DMS79 (cell line): Measurements from ENCODE around the gene TFAP2D.

Source experiments
- DNase-seq: peaks from one replicate; lab custom pipeline; 2025; lab: John Stamatoyannopoulos, UW

The TFAP2D gene

DNA sequence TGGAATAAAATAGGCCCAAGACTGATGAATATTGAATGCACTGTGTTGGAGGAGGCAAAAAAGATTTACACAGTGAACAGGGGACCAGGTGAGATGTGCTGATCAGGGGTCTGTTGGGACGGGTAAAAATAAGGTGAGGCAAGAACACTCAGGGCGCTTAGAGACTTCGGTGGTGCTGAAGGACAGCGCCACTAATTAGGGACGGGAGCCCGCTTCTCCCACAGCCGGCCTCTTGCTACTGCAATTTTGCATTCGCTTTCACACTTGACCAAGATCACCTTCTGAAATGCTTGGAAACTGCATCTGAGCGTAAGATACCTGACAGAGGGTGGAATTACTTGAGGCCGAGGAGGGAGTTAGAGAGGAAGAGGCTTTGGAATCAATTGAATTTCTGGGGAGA, 7.3 kb downstream of the TFAP2D start:
- DNase-seq, result no peak

GRCh38 chr6:50721978-50722377, 8.7 kb downstream of the TFAP2D start:
- DNase-seq, result no peak

GRCh38 chr6:50722829-50723554, 9.7 kb downstream of the TFAP2D start:
- no peak for DNase-seq

DNA sequence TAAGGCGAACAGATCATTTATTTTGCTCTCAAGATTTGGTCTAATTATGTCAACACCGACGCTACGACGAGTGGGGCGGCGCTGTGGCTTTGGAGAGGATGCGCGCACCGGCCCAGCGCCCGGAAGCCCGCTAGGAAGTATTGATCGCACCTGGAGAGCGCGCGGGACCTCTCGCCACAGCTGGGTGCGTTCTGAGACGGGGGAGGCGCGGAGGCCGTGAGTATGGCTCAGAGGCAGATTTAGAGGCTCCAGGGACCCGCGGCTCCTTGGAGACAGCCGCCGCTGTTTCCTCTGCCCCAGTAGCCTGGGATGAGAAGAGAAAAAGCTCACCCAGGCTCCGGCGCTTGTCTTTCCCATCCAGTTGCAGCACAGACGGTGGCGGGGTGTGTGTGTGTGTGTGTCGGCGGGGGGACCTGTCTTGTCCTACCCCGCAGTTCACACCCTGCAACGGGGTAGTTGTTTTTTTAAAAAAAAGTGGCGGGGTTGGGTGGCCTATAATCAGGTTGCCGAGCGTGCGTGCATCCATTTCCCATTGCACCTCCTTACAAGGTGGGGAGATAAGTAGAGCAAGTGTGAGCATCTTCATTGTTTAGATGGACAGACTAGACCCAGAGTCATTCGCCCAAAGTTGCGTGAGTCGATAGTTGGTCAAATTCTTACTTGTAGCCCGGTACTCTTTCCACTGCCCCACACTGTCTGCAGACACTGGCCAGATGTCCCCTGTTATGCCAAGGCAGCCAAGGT, 11.2 kb downstream of the TFAP2D start:
- DNase-seq, result peak; percentile 1

- DNase-seq, result no peak
Observed at GRCh38 chr6:50734488-50734887, 21.2 kb downstream of the TFAP2D start.

- DNase-seq, result no peak
Observed at GRCh38 chr6:50742161-50742560, 28.8 kb downstream of the TFAP2D start.

DNA sequence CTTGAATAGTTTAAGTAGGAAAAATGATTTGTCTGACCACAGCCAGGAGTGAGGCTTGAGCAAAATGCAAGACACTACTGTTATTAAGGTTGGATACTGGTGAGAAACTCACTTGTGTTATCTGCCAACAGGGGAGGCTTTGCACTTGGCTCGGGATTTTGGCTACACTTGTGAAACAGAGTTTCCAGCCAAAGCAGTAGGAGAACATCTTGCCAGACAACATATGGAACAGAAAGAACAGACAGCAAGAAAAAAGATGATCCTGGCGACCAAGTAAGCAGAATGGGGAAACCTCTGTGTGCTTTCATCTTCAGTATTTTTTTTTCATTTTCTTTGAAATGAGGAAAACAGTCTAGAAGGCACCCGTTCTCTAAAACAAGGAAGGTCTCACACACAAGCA, 31.6 kb downstream of the TFAP2D start:
- DNase-seq, result no peak

GRCh38 chr6:50762798-50763197, 49.5 kb downstream of the TFAP2D start:
- no peak for DNase-seq

GRCh38 chr6:50778696-50779095, 65.4 kb downstream of the TFAP2D start:
- no peak for DNase-seq

- no peak for DNase-seq
Observed at GRCh38 chr6:50780382-50780781, 67.1 kb downstream of the TFAP2D start.

DNA sequence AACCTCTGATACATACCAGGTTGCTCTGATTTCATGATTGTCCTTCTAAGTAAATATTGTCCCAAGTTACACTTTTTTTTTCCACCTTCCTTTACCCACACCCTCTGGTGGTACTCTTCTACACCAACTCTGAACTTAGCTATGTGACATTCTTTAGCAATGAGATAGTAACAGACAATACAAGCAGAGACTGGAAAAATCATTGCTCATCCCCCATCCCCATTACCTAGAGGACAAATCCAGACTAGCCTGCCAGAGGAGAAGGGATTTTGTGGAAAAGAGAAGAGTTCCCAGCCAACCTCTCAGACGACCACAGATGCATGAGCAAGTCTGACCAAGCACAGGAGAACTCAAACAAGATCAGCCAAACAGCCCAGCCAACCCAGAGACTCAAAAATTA, 72.6 kb downstream of the TFAP2D start:
- no peak for DNase-seq

DNA sequence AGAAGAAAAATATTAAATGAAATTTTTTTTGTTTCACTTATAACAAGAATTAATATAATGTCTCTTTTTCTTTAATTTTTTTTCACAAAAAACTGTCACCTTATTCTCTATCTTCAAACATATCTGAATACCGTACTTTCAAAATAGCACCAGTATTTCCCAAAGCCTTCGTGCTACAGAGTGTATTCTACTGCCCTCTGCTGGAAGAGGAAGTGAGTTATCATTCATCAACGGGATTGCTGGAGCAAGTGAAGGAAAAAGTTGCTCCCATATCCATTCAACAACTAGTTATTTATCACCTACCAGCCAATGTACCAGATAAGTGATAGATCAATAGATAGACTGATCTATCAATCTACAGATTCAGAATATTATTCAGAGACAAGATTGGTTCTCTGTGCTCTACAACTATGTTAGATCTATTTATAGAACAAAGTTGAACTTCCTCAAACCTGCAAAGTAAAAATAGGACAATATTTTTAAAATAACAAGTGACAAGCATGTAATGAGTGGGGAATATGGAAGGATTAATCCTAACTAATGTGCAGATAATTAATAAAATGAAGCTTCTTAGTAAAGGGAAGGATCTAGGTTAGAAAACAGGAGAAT, 78.7 kb downstream of the TFAP2D start:
- DNase-seq, result no peak

DNA sequence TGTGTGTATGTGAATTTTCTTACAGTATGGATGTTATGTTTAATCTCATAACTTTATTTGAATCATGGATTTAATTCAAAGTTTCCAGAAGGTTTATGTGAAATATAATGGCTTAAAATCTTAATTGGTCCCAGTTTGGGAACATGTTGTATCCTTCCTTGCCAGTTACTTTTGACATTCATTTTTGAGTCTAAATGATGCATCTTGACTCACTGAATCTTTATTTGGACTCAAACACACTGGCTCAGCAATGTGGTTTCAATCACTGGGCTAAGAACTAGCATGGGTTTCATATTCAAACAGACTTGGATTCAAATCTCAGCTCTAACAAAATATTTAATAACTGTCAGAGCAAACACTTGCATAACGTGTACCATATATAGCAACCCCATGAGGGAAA, 79.4 kb downstream of the TFAP2D start:
- no peak for DNase-seq

- DNase-seq, result no peak
Observed at GRCh38 chr6:50795574-50795973, 82.2 kb downstream of the TFAP2D start.

DNA sequence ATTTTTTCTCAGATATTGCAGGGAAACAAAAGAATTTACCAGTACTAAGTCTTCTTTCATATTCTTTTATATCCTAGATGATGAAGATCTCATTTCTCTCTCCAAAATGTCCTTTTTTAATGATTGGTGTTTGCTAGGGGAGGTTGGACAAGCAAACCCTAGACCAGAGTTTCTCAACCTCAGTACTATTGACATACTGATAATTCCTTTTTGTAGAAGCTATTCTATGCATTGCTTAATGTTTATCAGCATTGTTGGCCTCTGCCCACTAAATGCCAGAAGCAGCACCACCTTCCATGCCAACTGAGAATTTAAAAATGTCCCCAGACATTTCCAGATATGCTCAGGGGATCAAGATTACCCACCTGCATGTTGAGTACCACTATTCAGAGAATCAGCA, 91.0 kb downstream of the TFAP2D start:
- DNase-seq, result no peak

DNA sequence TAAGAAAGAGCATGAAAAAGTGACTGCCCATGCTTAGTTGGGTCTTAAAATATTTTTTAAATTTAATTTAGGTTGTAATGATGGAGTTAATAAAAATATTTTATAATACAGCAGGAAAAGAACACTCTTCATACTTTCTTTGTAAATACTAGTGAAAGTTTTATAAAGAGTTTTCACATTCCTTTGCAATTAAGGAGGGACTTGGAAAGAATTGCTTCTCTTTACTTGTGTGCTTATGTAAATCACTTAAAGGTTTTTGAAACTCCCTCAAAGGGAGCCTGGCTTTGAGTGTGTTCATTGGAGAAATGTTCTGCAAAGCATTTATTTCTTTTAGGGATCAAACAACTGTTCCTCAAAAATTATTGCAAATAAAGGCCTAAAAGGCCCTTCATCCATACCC, 93.7 kb downstream of the TFAP2D start:
- no peak for DNase-seq

GRCh38 chr6:50815436-50816114, 102.2 kb downstream of the TFAP2D start:
- DNase-seq, result no peak

DNA sequence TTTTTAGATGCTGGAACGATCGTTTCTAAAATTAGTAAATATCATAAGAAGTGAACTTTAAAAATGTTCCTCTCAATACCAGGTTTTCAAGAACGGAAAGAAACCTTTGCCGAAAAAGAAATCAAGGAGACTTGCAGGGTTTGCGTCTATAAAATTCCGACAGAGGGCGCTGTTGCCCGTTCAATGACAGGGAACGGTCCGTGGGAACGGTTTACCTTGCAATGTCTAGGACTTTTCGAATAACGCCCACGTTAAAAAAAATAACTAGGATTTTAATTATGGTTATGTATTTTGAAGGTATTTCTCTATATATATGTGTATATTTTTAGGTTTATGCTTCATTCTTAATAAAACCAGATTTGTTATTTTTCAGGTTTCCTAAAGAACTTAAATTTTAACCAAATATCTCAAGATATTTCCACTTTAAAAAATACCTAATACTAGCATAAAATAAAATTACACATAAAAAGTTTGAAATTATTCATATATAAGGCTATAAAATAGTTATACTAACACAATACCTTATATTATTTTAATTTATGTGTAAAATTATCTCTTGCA, 102.9 kb downstream of the TFAP2D start:
- peak; percentile 4 for DNase-seq

GRCh38 chr6:50816947-50817645, 103.8 kb downstream of the TFAP2D start:
- DNase-seq, result no peak

GRCh38 chr6:50817646-50817950, 104.3 kb downstream of the TFAP2D start:
- DNase-seq, result no peak

DNA sequence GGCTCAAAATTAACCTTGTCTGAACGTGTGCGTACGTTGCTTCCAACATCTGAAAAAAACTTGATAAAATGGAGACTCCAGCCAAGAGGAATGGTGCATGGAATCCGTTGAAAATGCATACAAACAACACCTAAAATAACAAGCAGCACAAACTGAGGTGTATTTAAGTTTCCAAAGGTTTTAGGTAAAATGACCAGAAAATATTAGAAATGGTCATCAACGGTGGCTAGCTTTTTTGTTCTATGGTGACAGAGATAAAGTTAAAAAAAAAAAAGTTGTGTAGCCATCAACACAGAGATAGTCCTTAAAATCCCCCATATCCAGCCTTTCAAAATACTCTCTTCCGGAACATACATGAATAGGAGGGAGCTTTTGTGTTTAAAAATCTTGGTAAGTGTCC, 104.7 kb downstream of the TFAP2D start:
- DNase-seq, result no peak

DNA sequence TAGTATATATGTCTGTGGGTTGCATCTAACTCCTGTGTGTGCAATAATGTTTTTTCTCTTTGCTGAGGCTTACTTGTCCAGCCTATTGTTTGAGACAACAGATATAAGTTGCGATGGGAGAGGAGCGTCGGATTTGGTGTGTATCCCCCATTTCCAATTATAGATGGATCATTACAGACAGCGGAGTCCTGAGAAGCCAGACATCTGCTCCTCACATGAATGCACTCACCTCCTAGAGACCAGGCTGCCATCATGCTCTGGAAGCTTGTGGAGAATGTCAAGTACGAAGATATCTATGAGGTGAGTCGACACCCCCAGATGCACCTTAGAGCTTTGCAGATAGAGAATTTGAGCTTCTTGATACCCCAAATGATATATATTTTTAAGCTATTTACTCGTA, 105.3 kb downstream of the TFAP2D start, which contains the start of gene TFAP2B:
Gene TFAP2B (plus strand): TSS at position 199 of the 400 bp plus-strand sequence. CDS start 21 bp downstream, at position 220.
- no peak for DNase-seq
